ENCODE measurements around the gene TRIB2.

Gene TRIB2

GRCh38 chr2:12720754-12721378, 4.1 kb downstream of the TRIB2 start:
- no peak for DNase-seq

GRCh38 chr2:12721566-12722446, 5.1 kb downstream of the TRIB2 start:
- peak in 1 of 2 experiments; percentile 31 for DNase-seq

- DNase-seq, result no peak
Observed at GRCh38 chr2:12722447-12723316, 5.9 kb downstream of the TRIB2 start.

GRCh38 chr2:12723736-12724463, 7.2 kb downstream of the TRIB2 start:
- DNase-seq, result no peak

GRCh38 chr2:12725233-12726187, 8.8 kb downstream of the TRIB2 start:
- DNase-seq, result no peak

- DNase-seq, result no peak
Observed at GRCh38 chr2:12726271-12726670, 9.5 kb downstream of the TRIB2 start.

GRCh38 chr2:12727065-12727464, 10.3 kb downstream of the TRIB2 start:
- DNase-seq, result no peak

- no peak for DNase-seq
Observed at GRCh38 chr2:12727641-12728040, 10.9 kb downstream of the TRIB2 start.

- peak in 1 of 2 experiments; percentile 28 for DNase-seq
Observed at GRCh38 chr2:12728221-12728777, 11.6 kb downstream of the TRIB2 start.

GRCh38 chr2:12730265-12730664, 13.5 kb downstream of the TRIB2 start:
- no peak for DNase-seq

GRCh38 chr2:12731701-12732280, 15.1 kb downstream of the TRIB2 start:
- no peak for DNase-seq

GRCh38 chr2:12732651-12733050, 15.9 kb downstream of the TRIB2 start:
- DNase-seq, result no peak

GRCh38 chr2:12733846-12734245, 17.1 kb downstream of the TRIB2 start:
- DNase-seq, result no peak

- DNase-seq, result no peak
Observed at GRCh38 chr2:12734914-12735654, 18.3 kb downstream of the TRIB2 start.

- no peak for DNase-seq
Observed at GRCh38 chr2:12737297-12737696, 20.6 kb downstream of the TRIB2 start.

GRCh38 chr2:12737738-12738485, 21.2 kb downstream of the TRIB2 start:
- no peak for DNase-seq

- DNase-seq, result no peak
Observed at GRCh38 chr2:12739721-12740254, 23.1 kb downstream of the TRIB2 start.

- no peak for DNase-seq
Observed at GRCh38 chr2:12741380-12741779, 24.6 kb downstream of the TRIB2 start.

- no peak for DNase-seq
Observed at GRCh38 chr2:12742891-12743290, 26.2 kb downstream of the TRIB2 start.
